NCI-H345 treated with DMSO at 0.1 percent for 48 hours (cell line): ENCODE results near the gene BCO2.
"Not testable (repeated sequence)": the region's sequence is repeated elsewhere in the genome, so short reads cannot be mapped to it uniquely, and the experiment has no call there.

ENCODE experiments used
- DNase-seq: peaks from one replicate; lab custom pipeline; 2025; ENCODE audit not compliant: unreplicated experiment; lab: John Stamatoyannopoulos, UW

The BCO2 gene

GRCh38 chr11:112165049-112165448 is 10.3 kb upstream of the BCO2 start:
- DNase-seq: no peak

GRCh38 chr11:112166562-112166961 is 8.8 kb upstream of the BCO2 start:
- no peak for DNase-seq

GRCh38 chr11:112167145-112167544 is 8.2 kb upstream of the BCO2 start, which contains the start of gene TEX12:
TSS of gene TEX12 (plus strand) at chr11:112167372. CDS start at chr11:112169269, 1,897 bp downstream.
- DNase-seq: no peak

- DNase-seq: no peak
These were observed 2.8 kb upstream of the BCO2 start for GRCh38 chr11:112172362-112172994.

GRCh38 chr11:112173152-112173551 is 2.2 kb upstream of the BCO2 start:
- DNase-seq: no peak

- no peak for DNase-seq
These were observed 264 bp downstream of the BCO2 start for GRCh38 chr11:112175599-112175952.

GRCh38 chr11:112176077-112176476 is 765 bp downstream of the BCO2 start:
- DNase-seq: no peak

- no peak for DNase-seq
These were observed 2.3 kb downstream of the BCO2 start for GRCh38 chr11:112177589-112177988.

- no peak for DNase-seq
These were observed 3.1 kb downstream of the BCO2 start for GRCh38 chr11:112178428-112178827.

- DNase-seq: no peak
These were observed 3.6 kb downstream of the BCO2 start for GRCh38 chr11:112178936-112179335.

GRCh38 chr11:112179601-112180000 is 4.3 kb downstream of the BCO2 start:
- DNase-seq: no peak

GRCh38 chr11:112182867-112183266 is 7.6 kb downstream of the BCO2 start:
- no peak for DNase-seq

GRCh38 chr11:112185883-112186282 is 10.6 kb downstream of the BCO2 start:
- no peak for DNase-seq

- no peak for DNase-seq
These were observed 11.0 kb downstream of the BCO2 start for GRCh38 chr11:112186304-112186703.

- DNase-seq: not testable (repeated sequence)
These were observed 19.8 kb downstream of the BCO2 start for GRCh38 chr11:112195113-112195512.

- no peak for DNase-seq
These were observed 20.6 kb downstream of the BCO2 start for GRCh38 chr11:112195951-112196351.

GRCh38 chr11:112196519-112197087 is 21.3 kb downstream of the BCO2 start:
- no peak for DNase-seq

- not testable (repeated sequence) for DNase-seq
These were observed 23.8 kb downstream of the BCO2 start for GRCh38 chr11:112199101-112199500.

GRCh38 chr11:112200252-112200651 is 24.9 kb downstream of the BCO2 start:
- no peak for DNase-seq

GRCh38 chr11:112206071-112206470 is 30.8 kb downstream of the BCO2 start:
- DNase-seq: no peak

- DNase-seq: no peak
These were observed 35.6 kb downstream of the BCO2 start for GRCh38 chr11:112210890-112211289.

GRCh38 chr11:112211536-112211935 is 36.2 kb downstream of the BCO2 start:
- no peak for DNase-seq

- no peak for DNase-seq
These were observed 37.0 kb downstream of the BCO2 start for GRCh38 chr11:112212290-112212689.
